ENCODE measurements around the gene PCDHB14.
A peak's percentile ranks its signal among the peaks of the same experiment; 100 is the strongest.

DNA sequence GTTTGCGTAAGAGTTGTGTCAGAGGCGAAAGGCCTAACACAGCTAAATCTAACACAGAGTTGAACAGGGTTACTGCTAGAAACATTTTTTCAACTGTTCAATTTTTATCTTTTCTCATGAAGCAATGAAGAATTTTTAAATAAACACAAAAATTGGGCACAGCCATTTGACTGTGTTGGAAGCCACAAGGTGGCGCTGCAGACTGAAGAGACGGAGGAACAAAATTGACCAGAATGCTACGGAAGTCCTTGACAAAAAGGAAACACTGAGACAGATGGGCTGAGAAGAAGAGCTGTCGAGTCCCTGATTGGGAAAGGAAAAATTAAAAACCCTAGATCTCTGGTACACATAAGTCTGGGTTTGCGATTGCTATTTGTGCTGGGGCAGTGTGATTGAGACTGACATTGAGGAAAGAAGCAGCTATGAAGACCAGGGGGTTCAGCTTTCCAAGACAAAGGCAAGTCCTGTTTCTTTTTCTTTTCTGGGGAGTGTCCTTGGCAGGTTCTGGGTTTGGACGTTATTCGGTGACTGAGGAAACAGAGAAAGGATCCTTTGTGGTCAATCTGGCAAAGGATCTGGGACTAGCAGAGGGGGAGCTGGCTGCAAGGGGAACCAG is 36.1 kb upstream of the PCDHB14 start, which contains the start of gene PCDHB9:
- TF ChIP-seq, protein P1, sequence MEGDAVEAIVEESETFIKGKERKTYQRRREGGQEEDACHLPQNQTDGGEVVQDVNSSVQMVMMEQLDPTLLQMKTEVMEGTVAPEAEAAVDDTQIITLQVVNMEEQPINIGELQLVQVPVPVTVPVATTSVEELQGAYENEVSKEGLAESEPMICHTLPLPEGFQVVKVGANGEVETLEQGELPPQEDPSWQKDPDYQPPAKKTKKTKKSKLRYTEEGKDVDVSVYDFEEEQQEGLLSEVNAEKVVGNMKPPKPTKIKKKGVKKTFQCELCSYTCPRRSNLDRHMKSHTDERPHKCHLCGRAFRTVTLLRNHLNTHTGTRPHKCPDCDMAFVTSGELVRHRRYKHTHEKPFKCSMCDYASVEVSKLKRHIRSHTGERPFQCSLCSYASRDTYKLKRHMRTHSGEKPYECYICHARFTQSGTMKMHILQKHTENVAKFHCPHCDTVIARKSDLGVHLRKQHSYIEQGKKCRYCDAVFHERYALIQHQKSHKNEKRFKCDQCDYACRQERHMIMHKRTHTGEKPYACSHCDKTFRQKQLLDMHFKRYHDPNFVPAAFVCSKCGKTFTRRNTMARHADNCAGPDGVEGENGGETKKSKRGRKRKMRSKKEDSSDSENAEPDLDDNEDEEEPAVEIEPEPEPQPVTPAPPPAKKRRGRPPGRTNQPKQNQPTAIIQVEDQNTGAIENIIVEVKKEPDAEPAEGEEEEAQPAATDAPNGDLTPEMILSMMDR (IDR thresholded peaks at IDR 0.05; ENCODE audit: insufficient read depth, low read length) = peak; percentile 23
- no peak for TF ChIP-seq GABPA (IDR thresholded peaks at IDR 0.05; ENCODE audit: low read depth)
